Activated gamma-delta T cell (primary cell): ENCODE measurements around the gene ABCB11.
"Not testable (repeated sequence)": the region's sequence is repeated elsewhere in the genome, so short reads cannot be mapped to it uniquely, and the experiment has no call there.

Experiments
- DNase-seq: peaks from one replicate; lab custom pipeline; 2025; lab: John Stamatoyannopoulos, UW

ABCB11 gene

GRCh38 chr2:169042856-169043255 is 11.7 kb upstream of the ABCB11 start:
- no peak for DNase-seq

- no peak for DNase-seq
Measured at GRCh38 chr2:169041594-169041993, 10.5 kb upstream of the ABCB11 start.

- no peak for DNase-seq
Measured at GRCh38 chr2:169039702-169040101, 8.6 kb upstream of the ABCB11 start.

GRCh38 chr2:169038338-169038757 is 7.2 kb upstream of the ABCB11 start:
- DNase-seq = no peak

GRCh38 chr2:169036736-169037440 is 5.8 kb upstream of the ABCB11 start:
- no peak for DNase-seq

- DNase-seq = no peak
Measured at GRCh38 chr2:169035887-169036286, 4.8 kb upstream of the ABCB11 start.

GRCh38 chr2:169034984-169035544 is 3.9 kb upstream of the ABCB11 start:
- DNase-seq = no peak

- no peak for DNase-seq
Measured at GRCh38 chr2:169034256-169034655, 3.1 kb upstream of the ABCB11 start.

GRCh38 chr2:169029341-169029740 is 1.8 kb downstream of the ABCB11 start:
- DNase-seq = no peak

GRCh38 chr2:169027234-169027633 is 3.9 kb downstream of the ABCB11 start:
- no peak for DNase-seq

GRCh38 chr2:169026056-169026455 is 5.1 kb downstream of the ABCB11 start:
- DNase-seq = no peak

- DNase-seq = no peak
Measured at GRCh38 chr2:169023161-169023560, 8.0 kb downstream of the ABCB11 start.

GRCh38 chr2:169018390-169018789 is 12.7 kb downstream of the ABCB11 start:
- no peak for DNase-seq

- no peak for DNase-seq
Measured at GRCh38 chr2:169015943-169016342, 15.2 kb downstream of the ABCB11 start.

GRCh38 chr2:169014780-169015179 is 16.3 kb downstream of the ABCB11 start:
- no peak for DNase-seq

- no peak for DNase-seq
Measured at GRCh38 chr2:169013628-169014026, 17.5 kb downstream of the ABCB11 start.

GRCh38 chr2:169012812-169013627 is 18.1 kb downstream of the ABCB11 start:
- no peak for DNase-seq

GRCh38 chr2:169012191-169012792 is 18.8 kb downstream of the ABCB11 start:
- not testable (repeated sequence) for DNase-seq

GRCh38 chr2:169011698-169012097 is 19.4 kb downstream of the ABCB11 start:
- DNase-seq = no peak

- no peak for DNase-seq
Measured at GRCh38 chr2:169010633-169011460, 20.3 kb downstream of the ABCB11 start.

GRCh38 chr2:169009865-169010579 is 21.1 kb downstream of the ABCB11 start:
- DNase-seq = no peak
